K562 (cell line): ENCODE results near the gene TTL. TPM values are rescaled to one million over a fixed set of nuclear protein-coding genes. Genes with fewer than 3 reads are reported as not detected.

ENCODE experiments used
- ELF2 ChIP-seq: fragments of 250-450 bp; sonication (Bioruptor Pico); IDR thresholded peaks from 2 replicates; pipeline ENCODE4 v1.5.0; 2021; ENCODE audit warnings: mild to moderate bottlenecking
- ETV5 ChIP-seq: sonication (generic); formaldehyde crosslinking; IDR thresholded peaks from 2 replicates; pipeline ENCODE4 v1.4.0; 2020; ENCODE audit warnings: low read depth, mild to moderate bottlenecking, missing genetic modification reagents
- ETV6 ChIP-seq, 3 experiments: fragments of 150-350 bp in 1 of 3; sonication (generic) in 1 of 3; formaldehyde crosslinking in 1 of 3; IDR thresholded peaks; 2 replicates each; pipeline versions ENCODE4 v1.6.1 to v1.8.0; 2014 to 2022; ENCODE audit warnings: borderline replicate concordance in 2 of 3, low read depth in 2 of 3, antibody characterized with exemption in 1 of 3, low read length in 1 of 3, mild to moderate bottlenecking in 1 of 3, missing genetic modification reagents in 1 of 3
- GTF2E2 ChIP-seq: fragments of 200-800 bp; sonication (Bioruptor generic); IDR thresholded peaks from 2 replicates; pipeline ENCODE4 v1.6.1; 2016; ENCODE audit warnings: missing genetic modification characterization, missing compliant biosample characterization
- HNRNPUL1 ChIP-seq: fragments of 200-400 bp; formaldehyde crosslinking; IDR thresholded peaks from 2 replicates; pipeline ENCODE4 v1.6.1; 2017; ENCODE audit warnings: low read length
- IRF1 ChIP-seq: sonication (generic); formaldehyde crosslinking; IDR thresholded peaks from 2 replicates; pipeline ENCODE4 v1.8.0; 2022; ENCODE audit warnings: missing genetic modification reagents, mild to moderate bottlenecking, borderline replicate concordance
- MECOM ChIP-seq: fragments of 250-450 bp; sonication (Bioruptor Pico); IDR thresholded peaks from 2 replicates; pipeline ENCODE4 v1.8.0; 2022; ENCODE audit warnings: inconsistent platforms
- MED1 ChIP-seq: sonication (generic); formaldehyde crosslinking; IDR thresholded peaks from 2 replicates; pipeline ENCODE4 v1.8.1; 2023; ENCODE audit warnings: missing genetic modification reagents, borderline replicate concordance
- NONO ChIP-seq, 2 experiments: fragments of 200-400 bp in 1 of 2; fragments of 450-650 bp in 1 of 2; formaldehyde crosslinking in 1 of 2; IDR thresholded peaks; 2 replicates each; pipeline ENCODE4 v1.6.1; 2017; ENCODE audit warnings: low read depth in 2 of 2, mild to moderate bottlenecking in 2 of 2, moderate library complexity in 2 of 2, low read length in 1 of 2
- PHF20 ChIP-seq: fragments of 450-650 bp; IDR thresholded peaks from 2 replicates; pipeline ENCODE4 v1.6.1; 2018; ENCODE audit not compliant: partially characterized antibody
- PREB ChIP-seq: sonication (generic); formaldehyde crosslinking; IDR thresholded peaks from 2 replicates; pipeline ENCODE4 v1.8.1; 2023; ENCODE audit warnings: mild to moderate bottlenecking, missing genetic modification reagents
- SAP30 ChIP-seq: fragments of 200-600 bp; sonication (generic); IDR thresholded peaks from 2 replicates; pipeline ENCODE4 v1.6.1; 2012; ENCODE audit warnings: borderline replicate concordance, low read depth, mild to moderate bottlenecking, moderate library complexity, low read length, control low read depth, inconsistent platforms; ENCODE audit not compliant: insufficient read depth, poor library complexity, severe bottlenecking
- ZBTB40 ChIP-seq, 2 experiments: fragments of 450-650 bp in 1 of 2; sonication (generic) in 1 of 2; formaldehyde crosslinking in 1 of 2; IDR thresholded peaks; 2 replicates each; pipeline versions ENCODE4 v1.7.1 to v1.9.0; 2016 to 2022; ENCODE audit warnings: inconsistent platforms in 1 of 2, mild to moderate bottlenecking in 1 of 2, missing genetic modification reagents in 1 of 2
- polyA plus RNA-seq, 8 experiments: library from polyadenylated mRNA; depleted of rRNA in 4 of 8; stranded (reverse) in 5 of 8; unstranded in 3 of 8; fragments of >200 nt; fragmentation: Nextera tagmentation in 2 of 8; fragmentation: Illumina TruSeq in 1 of 8; extraction: Ambion mirVana in 2 of 8; extraction: Trizol in 1 of 8; gene quantifications; 2 replicates each; pipeline versions ENCODE4 v1.2.1 to v1.2.3, GENCODE V29; 2011 to 2014; ENCODE audit warnings: inconsistent platforms in 1 of 8, missing spikeins in 1 of 8
- total RNA-seq, 7 experiments: library from RNA; depleted of rRNA in 6 of 7; stranded (reverse); fragments of >200 nt in 6 of 7; fragmentation: Illumina TruSeq in 2 of 7; extraction: Trizol in 2 of 7; gene quantifications; 2 replicates each; pipeline versions ENCODE4 v1.2.1 to v1.2.3, GENCODE V29; 2011 to 2021; ENCODE audit warnings: low replicate concordance in 1 of 7

TTL gene
- total and polyA plus RNA-seq, 9 of the 15 experiments (the other 6 are each of a cell fraction or from before 2014, with no cell fraction given): 9.4 to 54.4 (median 34.9) TPM

- TF ChIP-seq ZBTB40 (IDR thresholded peaks at IDR 0.05): peak; percentile 97
- TF ChIP-seq ZBTB40 (CRISPR knock-in tag; IDR thresholded peaks at IDR 0.05): no peak
- 0 out of 4 replicates have a peak, but pooled peaks of 1 of the 2 experiments have one; percentile 30 for TF ChIP-seq NONO (IDR thresholded peaks at IDR 0.05; ENCODE audit: low read depth in 2 of 2, low read length in 1 of 2)
- TF ChIP-seq SAP30: peak; percentile 52
- no peak for TF ChIP-seq PREB
- peak; percentile 98 for TF ChIP-seq ELF2 (CRISPR knock-in tag)
- TF ChIP-seq PHF20: peak; percentile 83
- no peak for TF ChIP-seq MED1 (CRISPR knock-in tag)
- no peak for TF ChIP-seq HNRNPUL1
- peak; percentile 96 for TF ChIP-seq GTF2E2
- TF ChIP-seq IRF1 (CRISPR knock-in tag): no peak
- TF ChIP-seq ETV5: peak; percentile 100
- no peak for TF ChIP-seq MECOM
- peak; percentile 83 to 96 for TF ChIP-seq ETV6 (IDR thresholded peaks at IDR 0.05; ENCODE audit: borderline replicate concordance in 1 of 2, low read depth in 2 of 2, low read length in 1 of 2)
- TF ChIP-seq ETV6 (CRISPR knock-in tag; IDR thresholded peaks at IDR 0.05; ENCODE audit: borderline replicate concordance): no peak
These were observed 102.4 kb downstream of the TTL start, which contains the start of gene CHCHD5 (continued) for GRCh38 chr2:112584134-112584890.
